Stimulated activated CD4-positive, alpha-beta T cell treated with anti-CD3 and anti-CD28 coated beads, TNF-alpha, amount 100 ng/mL, for 48 hours (primary cell): ENCODE data around the gene KRTAP24-1.

ENCODE experiments used
- DNase-seq, 3 donors: peaks; one replicate each; pipeline ENCODE4 v3.0.0-alpha.2; 2020; ENCODE audit warnings: low read depth in 3 of 3

Gene KRTAP24-1

GRCh38 chr21:30234050-30234449 is 48.7 kb downstream of the KRTAP24-1 start:
- DNase-seq = no peak

- no peak for DNase-seq
Measured at GRCh38 chr21:30233228-30234020, 49.3 kb downstream of the KRTAP24-1 start.

GRCh38 chr21:30232011-30232410 is 50.7 kb downstream of the KRTAP24-1 start:
- DNase-seq = no peak
